Psoas muscle (tissue), 8 donors: ENCODE data around the gene RARB. TPM values are rescaled to one million over a fixed set of nuclear protein-coding genes. Genes with fewer than 3 reads are reported as not detected.

ENCODE experiments used
- ATAC-seq, 4 donors: fragments of 200-7000 bp; cut with Tn5 transposase; one replicate each; pipeline ENCODE4 v1.9.1; 2020; ENCODE audit warnings: moderate library complexity in 3 of 4, mild to moderate bottlenecking in 2 of 4
- DNase-seq, 2 donors: peaks; one replicate each; pipeline ENCODE4 v3.0.0-alpha.2; 2020
- H3K27ac ChIP-seq: fragments of 200-600 bp; one replicate; pipeline ENCODE4 v1.8.0; 2022
- H3K27me3 ChIP-seq, 3 donors: fragments of 200-600 bp in 1 of 3; one replicate each; pipeline versions ENCODE4 v1.6.1 to v1.8.0; 2013 to 2022; ENCODE audit warnings: low read length in 2 of 3, mild to moderate bottlenecking in 2 of 3, moderate library complexity in 1 of 3; ENCODE audit not compliant: insufficient read depth in 3 of 3
- H3K36me3 ChIP-seq, 2 donors: fragments of 200-600 bp in 1 of 2; one replicate each; pipeline versions ENCODE4 v1.6.1 to v1.8.0; 2013 to 2022; ENCODE audit warnings: low read depth in 1 of 2, mild to moderate bottlenecking in 1 of 2, moderate library complexity in 1 of 2; ENCODE audit not compliant: insufficient read depth in 1 of 2
- H3K4me1 ChIP-seq: fragments of 200-600 bp; one replicate; pipeline ENCODE4 v1.8.0; 2022
- H3K4me3 ChIP-seq: fragments of 200-600 bp; one replicate; pipeline ENCODE4 v1.8.0; 2022; ENCODE audit warnings: mild to moderate bottlenecking
- H3K9me3 ChIP-seq: fragments of 200-600 bp; one replicate; pipeline ENCODE4 v1.8.0; 2022
- CTCF ChIP-seq: fragments of 200-600 bp; IDR thresholded peaks from one replicate; pipeline ENCODE4 v1.8.0; 2022; ENCODE audit warnings: antibody characterized with exemption
- WGBS, 3 donors: extraction: QIAGEN DNeasy Blood & Tissue Kit; methylation state at CpG; one replicate each; pipeline versions ENCODE4 v1.1.6 to v1.1.7; 2013; 5-methylcytosine and 5-hydroxymethylcytosine counted together
- intact Hi-C, 2 donors: fragments of 100-400 bp; cut with DNase I; formaldehyde crosslinking; loops; one replicate each; pipeline versions ENCODE4 v1.11.0 to v1.14.2; 2022
- polyA plus RNA-seq, 3 donors: library from polyadenylated mRNA; stranded (reverse); fragments of 200-250 nt; gene quantifications; one replicate each; pipeline ENCODE4 v1.2.3, GENCODE V29; 2013
- total RNA-seq, 4 donors: library from RNA; stranded (reverse); fragmentation: NEBNext Ultra II Directional in 2 of 4; extraction: Animal tissue kit (Norgen Biotek cat#: 25700) in 2 of 4; gene quantifications; one replicate each; pipeline versions ENCODE4 v1.2.1 to v1.2.4, GENCODE V29; 2021 to 2023
- donor health status: healthy with polysubstance abuse.
- donor health status: DM: no; HTN: no; CAD: no; lungs with moderate emphysema.
- donor health status: Bipolar disorder and iron deficiency.
- donor health status: healthy.
- donor health status: DM: yes; HTN: yes; CAD: no.
- donor health status: DM: no; HTN: no; CAD: no.
- donor health status: DM: no; HTN: no; CAD: no.
- donor health status: DM: yes; HTN: yes; CAD: no.

Gene RARB
- total and polyA plus RNA-seq, 7 donors: 1.1 to 5.4 (median 1.9) TPM

- no peak for TF ChIP-seq CTCF
- Histone ChIP-seq H3K4me3 (no peak overlapping the region), H3K27me3 (no peaks in the 10 kb centered on the region), H3K4me1 (peaks cover 41% of the 10 kb centered on the region), H3K36me3 (no peaks in the 10 kb centered on the region), H3K27ac (peak overlapping the region; percentile 66), H3K9me3 (no peaks in the 10 kb centered on the region)
- intact Hi-C loops: loop anchor here in 1 of 2 donors (5.0 kb wide), 2 partner anchors 41 to 64 kb away; no protein-coding TSS in a partner anchor
- DNase-seq: no peak
- ATAC-seq: peak in 3 of 4 donors; percentile 17 to 78 (median 53)
- WGBS, 3 donors: 0 to 11% (median 3%) methylated on average over 1 of the region's 1 CpG
Measured at GRCh38 chr3:25508433-25508832, 80.4 kb downstream of the RARB start.

- 44 to 65% (median 44%) methylated on average over 4 of the region's 4 CpGs for WGBS, 3 donors
- Histone ChIP-seq H3K4me1 (peaks cover 39% of the 10 kb centered on the region), H3K36me3 (no peaks in the 10 kb centered on the region), H3K27ac (peak overlapping the region; percentile 66), H3K4me3 (no peak overlapping the region), H3K27me3 (no peaks in the 10 kb centered on the region), H3K9me3 (no peaks in the 10 kb centered on the region)
- intact Hi-C loops: loop anchor here in 1 of 2 donors (5.0 kb wide), 2 partner anchors 42 to 63 kb away; no protein-coding TSS in a partner anchor
- no peak for TF ChIP-seq CTCF
- ATAC-seq (peak; percentile 4 to 58 (median 46)), DNase-seq (no peak)
Measured at GRCh38 chr3:25508901-25509300, 80.8 kb downstream of the RARB start.

- no peak overlapping the region for H3K4me3 ChIP-seq
- ATAC-seq (no peak), DNase-seq (no peak)
- H3K27me3 ChIP-seq: no peaks in the 10 kb centered on the region
- TF ChIP-seq CTCF: no peak
- peaks cover 58% of the 10 kb centered on the region for H3K4me1 ChIP-seq
- 85 to 97% (median 90%) methylated on average over 2 of the region's 2 CpGs for WGBS, 3 donors
- H3K9me3 ChIP-seq: no peaks in the 10 kb centered on the region
- H3K27ac ChIP-seq: no peak overlapping the region
- intact Hi-C loops: loop anchor here in 1 of 2 donors (5.0 kb wide), 2 partner anchors 43 to 63 kb away; no protein-coding TSS in a partner anchor
- H3K36me3 ChIP-seq: no peaks in the 10 kb centered on the region
Measured at GRCh38 chr3:25510797-25511196, 82.7 kb downstream of the RARB start.

GRCh38 chr3:25511972-25512721 is 84.1 kb downstream of the RARB start:
- Histone ChIP-seq H3K27ac (peak overlapping the region; percentile 79), H3K36me3 (no peaks in the 10 kb centered on the region), H3K4me3 (no peak overlapping the region), H3K27me3 (no peaks in the 10 kb centered on the region), H3K9me3 (no peaks in the 10 kb centered on the region), H3K4me1 (peaks cover 58% of the 10 kb centered on the region)
- DNase-seq (peak; percentile 19 to 56), ATAC-seq (peak; percentile 62 to 85 (median 78))
- TF ChIP-seq CTCF: no peak
- intact Hi-C loops: loop anchor here in 1 of 2 donors (5.0 kb wide), 2 partner anchors 45 to 65 kb away; no protein-coding TSS in a partner anchor
- WGBS, 3 donors: 58 to 73% (median 58%) methylated on average over 10 of the region's 10 CpGs
